IPS-15b (cell line): ENCODE results near the gene FSTL5.

Experiments
- H3K27me3 ChIP-seq: one replicate; pipeline ENCODE4 v1.6.1; 2013; ENCODE audit warnings: low read length; ENCODE audit not compliant: control insufficient read depth, insufficient read depth
- H3K36me3 ChIP-seq: one replicate; pipeline ENCODE4 v1.6.1; 2013; ENCODE audit warnings: low read length; ENCODE audit not compliant: control insufficient read depth, insufficient read depth
- H3K4me1 ChIP-seq: one replicate; pipeline ENCODE4 v1.6.1; 2013; ENCODE audit warnings: mild to moderate bottlenecking, low read length; ENCODE audit not compliant: control insufficient read depth, insufficient read depth
- H3K4me3 ChIP-seq: one replicate; pipeline ENCODE4 v1.5.1; 2013; ENCODE audit warnings: low read depth, low read length
- H3K9ac ChIP-seq: one replicate; pipeline ENCODE4 v1.6.1; 2013; ENCODE audit warnings: low read depth, mild to moderate bottlenecking, low read length
- H3K9me3 ChIP-seq: one replicate; pipeline ENCODE4 v1.6.1; 2013; ENCODE audit warnings: mild to moderate bottlenecking, low read length; ENCODE audit not compliant: control insufficient read depth, insufficient read depth

Gene FSTL5

GRCh38 chr4:161540265-161540664 is 623.5 kb downstream of the FSTL5 start:
- Histone ChIP-seq H3K9me3 (no peaks in the 10 kb centered on the region), H3K9ac (no peak overlapping the region)

GRCh38 chr4:161538941-161539340 is 624.9 kb downstream of the FSTL5 start:
- H3K9ac ChIP-seq: no peak overlapping the region
- H3K4me1 ChIP-seq: no peaks in the 10 kb centered on the region
- H3K27me3 ChIP-seq: no peaks in the 10 kb centered on the region
- H3K4me3 ChIP-seq: no peak overlapping the region
- H3K36me3 ChIP-seq: no peaks in the 10 kb centered on the region
- no peaks in the 10 kb centered on the region for H3K9me3 ChIP-seq

More at GRCh38 chr4:161540265-161540664, 623.5 kb downstream of the FSTL5 start:
- Histone ChIP-seq H3K4me1 (no peaks in the 10 kb centered on the region), H3K36me3 (no peaks in the 10 kb centered on the region), H3K27me3 (no peaks in the 10 kb centered on the region), H3K4me3 (no peak overlapping the region)

GRCh38 chr4:161530710-161531109 is 633.1 kb downstream of the FSTL5 start:
- H3K36me3 ChIP-seq: no peaks in the 10 kb centered on the region
- no peak overlapping the region for H3K4me3 ChIP-seq
- no peaks in the 10 kb centered on the region for H3K9me3 ChIP-seq
- no peaks in the 10 kb centered on the region for H3K27me3 ChIP-seq
- no peaks in the 10 kb centered on the region for H3K4me1 ChIP-seq
- no peak overlapping the region for H3K9ac ChIP-seq

- no peak overlapping the region for H3K9ac ChIP-seq
- no peak overlapping the region for H3K4me3 ChIP-seq
- H3K36me3 ChIP-seq: no peaks in the 10 kb centered on the region
- no peaks in the 10 kb centered on the region for H3K27me3 ChIP-seq
- peaks cover 6% of the 10 kb centered on the region for H3K4me1 ChIP-seq
- no peaks in the 10 kb centered on the region for H3K9me3 ChIP-seq
Observed at GRCh38 chr4:161525121-161525520, 638.7 kb downstream of the FSTL5 start.

- peaks cover 6% of the 10 kb centered on the region for H3K4me1 ChIP-seq
- no peaks in the 10 kb centered on the region for H3K9me3 ChIP-seq
- no peaks in the 10 kb centered on the region for H3K36me3 ChIP-seq
- H3K4me3 ChIP-seq: no peak overlapping the region
- no peaks in the 10 kb centered on the region for H3K27me3 ChIP-seq
- H3K9ac ChIP-seq: no peak overlapping the region
Observed at GRCh38 chr4:161522031-161522430, 641.8 kb downstream of the FSTL5 start.

GRCh38 chr4:161519611-161520010 is 644.2 kb downstream of the FSTL5 start:
- Histone ChIP-seq H3K4me1 (no peaks in the 10 kb centered on the region), H3K27me3 (no peaks in the 10 kb centered on the region), H3K4me3 (no peak overlapping the region), H3K9me3 (no peaks in the 10 kb centered on the region), H3K9ac (no peak overlapping the region), H3K36me3 (no peaks in the 10 kb centered on the region)

GRCh38 chr4:161517941-161518340 is 645.9 kb downstream of the FSTL5 start:
- Histone ChIP-seq H3K9ac (no peak overlapping the region), H3K4me1 (no peaks in the 10 kb centered on the region), H3K27me3 (no peaks in the 10 kb centered on the region), H3K36me3 (no peaks in the 10 kb centered on the region), H3K4me3 (no peak overlapping the region), H3K9me3 (no peaks in the 10 kb centered on the region)

GRCh38 chr4:161505141-161505540 is 658.7 kb downstream of the FSTL5 start:
- H3K9me3 ChIP-seq: no peaks in the 10 kb centered on the region
- H3K4me3 ChIP-seq: no peak overlapping the region
- H3K4me1 ChIP-seq: no peaks in the 10 kb centered on the region
- H3K27me3 ChIP-seq: no peaks in the 10 kb centered on the region
- no peaks in the 10 kb centered on the region for H3K36me3 ChIP-seq
- no peak overlapping the region for H3K9ac ChIP-seq

- H3K9ac ChIP-seq: no peak overlapping the region
- no peaks in the 10 kb centered on the region for H3K9me3 ChIP-seq
- no peaks in the 10 kb centered on the region for H3K36me3 ChIP-seq
- no peak overlapping the region for H3K4me3 ChIP-seq
- no peaks in the 10 kb centered on the region for H3K4me1 ChIP-seq
- H3K27me3 ChIP-seq: no peaks in the 10 kb centered on the region
Observed at GRCh38 chr4:161498155-161498554, 665.6 kb downstream of the FSTL5 start.

GRCh38 chr4:161486461-161486860 is 677.3 kb downstream of the FSTL5 start:
- no peaks in the 10 kb centered on the region for H3K27me3 ChIP-seq
- H3K9me3 ChIP-seq: no peaks in the 10 kb centered on the region
- no peaks in the 10 kb centered on the region for H3K36me3 ChIP-seq
- H3K4me1 ChIP-seq: no peaks in the 10 kb centered on the region
- H3K4me3 ChIP-seq: no peak overlapping the region
- no peak overlapping the region for H3K9ac ChIP-seq

GRCh38 chr4:161466316-161466715 is 697.5 kb downstream of the FSTL5 start:
- no peaks in the 10 kb centered on the region for H3K27me3 ChIP-seq
- no peak overlapping the region for H3K9ac ChIP-seq
- H3K9me3 ChIP-seq: no peaks in the 10 kb centered on the region
- H3K4me3 ChIP-seq: no peak overlapping the region
- no peaks in the 10 kb centered on the region for H3K36me3 ChIP-seq
- no peaks in the 10 kb centered on the region for H3K4me1 ChIP-seq

- H3K36me3 ChIP-seq: no peaks in the 10 kb centered on the region
- H3K27me3 ChIP-seq: no peaks in the 10 kb centered on the region
- H3K9ac ChIP-seq: no peak overlapping the region
- H3K9me3 ChIP-seq: no peaks in the 10 kb centered on the region
- no peaks in the 10 kb centered on the region for H3K4me1 ChIP-seq
- H3K4me3 ChIP-seq: no peak overlapping the region
Observed at GRCh38 chr4:161463436-161463835, 700.4 kb downstream of the FSTL5 start.

- H3K36me3 ChIP-seq: no peaks in the 10 kb centered on the region
- no peaks in the 10 kb centered on the region for H3K4me1 ChIP-seq
- no peaks in the 10 kb centered on the region for H3K9me3 ChIP-seq
- no peak overlapping the region for H3K4me3 ChIP-seq
- H3K9ac ChIP-seq: no peak overlapping the region
- H3K27me3 ChIP-seq: no peaks in the 10 kb centered on the region
Observed at GRCh38 chr4:161457906-161458305, 705.9 kb downstream of the FSTL5 start.
